Heart left ventricle (tissue), 13 donors: ENCODE results near the gene TRMT44.

Experiments
- CTCF ChIP-seq, 12 donors: fragments of 200-600 bp; sonication (generic) in 4 of 12; IDR thresholded peaks; one replicate each; pipeline versions ENCODE4 v1.5.0 to v1.8.0; 2018 to 2022; ENCODE audit warnings: antibody characterized with exemption in 12 of 12, mild to moderate bottlenecking in 5 of 12
- POLR2A ChIP-seq, 2 donors: fragments of 450-650 bp; IDR thresholded peaks; one replicate each; pipeline ENCODE4 v1.6.1; 2017; ENCODE audit warnings: antibody characterized with exemption in 2 of 2, mild to moderate bottlenecking in 2 of 2, moderate library complexity in 2 of 2
- donor health status: ischemic (EF 13 %, LVEDD 7.1; RV severe dilation, severe dysfunction).
- donor health status: DM: no; HTN: yes; CAD: no.
- donor health status: DM: no; HTN: no; CAD: no.
- donor health status: ischemic (EF 25% LVEDD 6.9; RV normal size, moderate dysfunction).
- donor health status: ischemic (EF 25% LVEDD 5.7; RV mildly dilated, moderate dysfunction).
- donor health status: ischemic (EF 35%, LVEDD 5.7; RV mildly dilated, moderate dysfunction).
- donor health status: nonischemic (EF 11% LVEDD 7.7; RV severe dilation, severe dysfunction).
- donor health status: DM: yes; HTN: yes; CAD: no.
- donor health status: PGD.
- donor health status: ischemic (EF 29% LVEDD 5.4; RV normal size, mild dysfunction).
- donor health status: nonischemic (EF 23%, LVEDD 6.1; RV moderate dilation, normal function).

GRCh38 chr4:8517946-8518345 is 77.4 kb downstream of the TRMT44 start:
- no peak for TF ChIP-seq CTCF (IDR thresholded peaks at IDR 0.05)
- TF ChIP-seq POLR2A (IDR thresholded peaks at IDR 0.05) = no peak
